GM18867 (cell line): ENCODE measurements around the gene MAN1B1.
A peak's percentile ranks its signal among the peaks of the same experiment; 100 is the strongest.
"Not testable (repeated sequence)": the region's sequence is repeated elsewhere in the genome, so short reads cannot be mapped to it uniquely, and the experiment has no call there.

Source experiments
- ATAC-seq: cut with Tn5 transposase; IDR thresholded peaks from one replicate; pipeline ENCODE4 v1.9.1; 2021; ENCODE audit warnings: mild to moderate bottlenecking, moderate library complexity; ENCODE audit not compliant: unreplicated experiment

MAN1B1 gene

DNA sequence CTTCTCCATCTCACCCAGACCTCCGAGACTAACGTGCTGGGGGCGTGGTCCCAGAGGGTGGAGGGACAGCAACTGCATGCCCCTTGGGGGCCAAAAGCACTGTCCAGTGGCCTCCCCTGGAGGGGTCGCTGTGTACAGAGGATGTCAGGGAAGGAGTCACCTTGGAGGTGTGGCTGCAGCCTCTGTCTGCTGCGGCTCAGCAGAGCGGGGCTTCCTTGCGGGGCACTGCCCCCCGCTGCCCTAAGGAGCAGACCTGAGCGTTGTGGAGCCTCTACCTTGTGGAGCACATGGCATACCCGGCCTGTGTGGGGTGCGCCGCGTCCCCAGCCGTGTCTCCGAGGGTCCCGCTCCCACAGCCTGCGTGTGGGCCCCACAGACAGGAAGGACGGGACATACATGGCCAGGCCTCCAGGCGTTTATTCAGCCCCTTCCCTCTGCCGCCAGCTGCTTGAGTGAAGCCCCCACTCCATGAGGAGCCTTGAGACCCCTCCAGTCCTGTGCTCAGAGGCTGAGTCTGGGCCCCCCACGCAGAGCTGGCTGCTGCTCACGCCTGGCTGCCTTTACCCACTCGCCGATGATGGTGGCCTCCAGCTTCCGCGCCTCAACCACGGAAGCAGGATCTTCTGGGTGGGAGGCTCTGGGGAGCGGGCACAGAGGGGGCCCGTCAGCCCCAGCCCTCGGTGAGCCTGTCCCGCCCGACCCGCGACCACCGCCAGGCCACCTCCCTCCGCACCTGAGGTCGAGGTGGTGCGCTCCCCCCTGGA, 23.5 kb downstream of the MAN1B1 start:
- ATAC-seq: no peak

DNA sequence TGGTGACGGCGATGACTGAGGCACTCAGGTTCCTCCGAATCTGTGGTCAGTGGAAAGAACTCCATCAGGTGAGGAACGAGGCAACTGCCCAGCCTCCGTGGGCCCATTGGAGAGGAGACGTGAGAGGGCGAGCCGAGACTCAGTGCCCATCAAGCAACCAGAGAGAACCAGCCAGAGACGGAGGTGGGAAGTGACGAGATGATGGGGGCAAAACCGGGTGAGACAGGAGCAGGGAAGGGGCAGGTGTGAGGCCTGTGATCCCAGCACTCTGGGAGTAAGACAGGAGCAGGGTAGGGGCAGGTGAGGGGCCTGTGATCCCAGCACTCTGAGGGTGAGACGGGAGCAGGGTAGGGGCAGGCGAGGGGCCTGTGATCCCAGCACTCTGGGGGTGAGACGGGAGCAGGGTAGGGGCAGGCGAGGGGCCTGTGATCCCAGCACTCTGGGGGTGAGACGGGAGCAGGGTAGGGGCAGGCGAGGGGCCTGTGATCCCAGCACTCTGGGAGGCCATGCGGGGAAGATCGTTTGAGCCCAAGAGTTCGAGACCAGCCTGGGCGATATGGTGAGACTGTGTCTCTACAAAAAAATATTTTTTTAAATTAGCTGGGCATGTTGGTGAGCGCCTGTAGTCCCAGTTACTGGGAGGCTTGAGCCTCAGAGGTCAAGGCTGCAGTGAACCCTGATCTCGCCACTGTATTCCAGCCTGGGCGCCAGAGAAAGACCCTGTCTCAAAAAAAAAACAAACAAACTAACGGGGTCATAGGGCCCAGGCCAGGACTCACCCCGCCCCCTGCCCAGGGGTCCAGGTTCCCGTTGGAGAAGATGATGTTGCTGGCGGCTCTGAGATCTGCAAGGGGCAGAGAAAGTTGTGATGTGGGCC, 24.4 kb downstream of the MAN1B1 start:
- no peak for ATAC-seq

DNA sequence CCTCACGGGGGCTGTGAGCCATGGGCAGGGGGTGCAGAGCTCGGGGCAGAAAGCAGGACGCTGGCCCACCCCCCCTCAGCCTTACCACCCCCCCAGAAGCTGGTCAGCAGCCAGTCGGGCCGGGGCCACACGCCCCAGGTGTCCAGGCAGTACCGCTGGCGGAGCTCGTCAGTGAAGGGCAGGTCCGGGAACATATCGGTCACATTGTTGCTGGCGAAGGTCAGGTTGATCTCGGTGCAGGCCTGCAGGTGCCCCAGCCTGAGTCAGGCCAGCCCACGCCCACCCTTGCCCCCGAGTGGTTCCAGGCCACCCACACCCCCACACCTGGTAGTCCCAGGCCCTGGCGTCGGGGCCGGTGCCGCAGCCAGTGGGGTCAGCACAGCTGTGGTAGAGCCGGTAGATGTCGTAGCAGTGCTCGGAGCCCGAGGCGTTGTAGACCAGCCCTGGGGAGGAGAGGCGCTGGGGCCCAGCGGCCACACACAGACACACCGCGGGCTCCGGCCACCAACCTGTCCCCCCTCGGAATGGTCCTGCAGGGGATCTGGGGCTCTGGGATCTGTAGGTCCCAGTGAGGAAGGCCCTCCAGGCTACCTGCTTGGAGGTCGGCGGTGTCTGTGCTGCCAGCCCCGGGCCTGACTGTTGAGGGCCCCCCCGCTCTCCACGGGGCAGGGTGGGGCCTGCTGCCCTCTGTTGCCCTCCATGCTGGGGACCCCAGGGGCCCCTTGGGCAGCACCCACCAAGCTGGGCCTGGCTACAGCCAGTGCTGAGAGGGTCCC, 25.2 kb downstream of the MAN1B1 start:
- no peak for ATAC-seq

DNA sequence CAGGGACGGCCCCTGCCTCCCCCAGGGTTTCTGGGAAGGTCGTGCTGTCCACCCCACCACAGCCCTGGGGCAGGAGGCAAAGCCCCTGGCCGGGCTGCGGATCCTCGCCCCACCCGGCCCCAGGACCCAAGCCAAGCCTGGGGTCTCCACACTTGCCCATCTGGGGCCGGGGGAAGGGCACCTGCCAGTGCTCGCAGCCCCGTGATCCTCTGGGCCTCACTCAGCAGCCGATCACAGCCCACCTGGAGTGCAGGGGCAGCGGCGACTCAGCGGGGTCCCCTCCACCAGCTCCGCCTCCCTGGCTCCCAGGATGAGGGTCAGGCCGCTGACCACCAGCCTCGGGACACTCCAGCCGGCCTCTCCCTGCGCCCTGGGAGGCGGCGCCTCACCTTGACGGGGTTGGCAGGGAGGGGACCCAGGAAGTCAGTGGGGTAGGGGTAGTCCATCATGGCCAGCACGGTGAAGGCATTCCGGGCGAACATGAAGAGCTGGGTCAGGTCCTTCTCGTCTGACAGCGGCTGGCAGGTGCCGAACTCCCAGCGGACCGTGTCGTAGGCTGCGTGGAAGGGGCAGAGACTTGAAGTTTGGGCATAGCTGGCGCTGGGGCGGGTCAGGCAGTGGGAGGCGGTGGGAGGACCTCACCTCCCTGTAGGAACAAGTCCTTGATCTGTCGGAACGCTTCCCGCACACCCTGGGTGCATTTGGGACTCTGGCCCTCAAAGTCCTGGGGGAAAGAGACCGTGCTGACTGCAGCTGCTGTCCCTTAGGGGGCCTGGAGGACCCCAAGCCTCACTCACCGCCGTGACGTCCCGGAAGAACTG, 26.0 kb downstream of the MAN1B1 start:
- ATAC-seq: no peak

DNA sequence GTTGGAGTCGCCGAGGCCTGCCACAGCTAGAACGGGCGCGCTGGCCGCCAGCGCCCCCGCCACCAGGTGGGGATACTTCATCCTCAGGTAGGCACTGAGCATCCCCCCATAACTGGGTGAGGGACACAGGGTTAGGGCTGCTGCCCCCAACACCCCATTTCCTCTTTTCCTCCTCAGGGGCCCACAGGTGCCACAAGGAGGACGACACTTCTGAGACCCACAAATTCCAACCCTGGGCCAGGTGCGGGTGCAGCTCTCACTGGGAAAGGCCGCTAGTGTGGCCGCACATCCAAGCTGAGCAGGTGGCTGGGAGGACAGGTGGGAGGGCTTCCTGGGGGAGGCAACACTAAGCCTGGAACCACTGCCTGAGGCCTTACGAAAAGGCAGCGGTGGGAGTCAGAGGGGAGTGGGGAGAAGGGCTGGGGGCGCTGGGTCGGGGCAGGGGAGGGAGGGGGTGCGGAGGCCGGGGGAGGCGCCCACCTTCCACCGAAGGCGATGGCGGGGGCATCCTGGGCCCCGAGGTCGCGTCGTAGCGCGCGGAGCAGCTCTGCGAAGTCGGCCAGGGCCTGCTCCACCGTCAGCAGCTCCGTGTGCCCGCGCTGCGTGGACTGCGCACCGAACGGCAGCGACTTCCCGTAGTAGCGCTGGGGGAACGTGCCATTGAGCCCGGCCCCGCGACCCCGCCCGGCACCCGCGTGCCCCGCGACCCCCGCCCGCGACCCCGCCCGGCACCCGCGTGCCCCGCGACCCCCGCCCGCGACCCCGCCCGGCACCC, 26.8 kb downstream of the MAN1B1 start:
- ATAC-seq: no peak

DNA sequence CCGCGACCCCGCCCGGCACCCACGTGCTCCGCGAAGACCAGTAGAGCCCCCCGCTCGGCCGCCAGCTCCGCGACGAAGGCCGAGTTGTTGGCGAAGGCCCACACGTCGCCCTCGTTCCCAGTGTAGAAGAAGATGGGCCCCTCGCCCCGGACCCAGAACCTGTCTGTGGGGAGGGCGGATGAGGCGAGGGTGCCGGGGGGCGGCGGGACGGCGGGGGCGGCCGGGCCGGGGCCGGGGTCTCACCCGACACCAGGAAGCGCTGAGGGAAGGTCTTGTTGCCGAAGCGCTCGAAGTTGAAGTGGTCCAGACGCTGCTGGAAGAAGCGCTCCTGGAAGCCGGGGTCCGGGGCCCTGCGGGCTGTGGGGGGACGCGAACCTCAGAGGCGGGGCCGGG, 27.4 kb downstream of the MAN1B1 start:
- ATAC-seq: no peak

DNA sequence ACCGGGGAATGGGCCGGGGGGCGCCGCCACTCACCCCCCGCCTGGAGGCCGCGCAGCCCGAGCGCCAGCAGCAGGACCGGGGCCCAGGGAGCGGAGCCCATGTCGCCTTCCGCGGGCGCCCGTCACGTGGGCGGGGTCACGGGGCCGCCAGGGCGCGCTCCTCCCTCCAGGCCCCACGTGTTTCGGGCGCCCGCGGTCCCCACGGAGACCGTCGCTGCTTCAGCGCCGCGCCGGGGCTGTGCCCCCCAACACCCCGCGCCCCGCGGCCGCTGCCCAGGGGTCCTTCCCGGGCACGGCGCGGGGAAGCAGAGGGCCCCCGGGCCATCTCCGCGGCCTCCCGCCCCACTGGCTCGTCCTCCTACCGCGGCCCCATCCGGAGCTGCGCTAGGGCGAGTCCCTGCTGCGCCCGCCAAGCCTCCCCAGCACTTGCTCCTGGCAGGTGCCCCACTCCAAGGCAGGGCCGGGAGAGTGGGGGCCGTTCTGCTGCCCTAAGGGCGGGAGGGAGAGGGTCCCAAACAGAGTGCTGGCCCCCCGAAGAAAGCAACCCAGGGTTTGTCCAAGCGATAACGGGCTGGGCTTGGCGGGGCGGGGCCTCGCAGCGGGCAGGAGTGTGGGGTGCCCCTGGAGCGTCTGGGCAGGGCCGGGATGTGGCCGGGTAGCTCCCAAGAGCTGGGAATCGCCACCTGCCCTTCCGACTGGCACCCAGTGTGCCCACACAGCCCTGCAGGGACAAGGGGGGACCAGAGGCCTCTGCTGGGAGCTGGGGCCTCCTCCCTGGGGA, 28.0 kb downstream of the MAN1B1 start, which contains the start of gene DPP7:
DPP7 (minus strand) TSS at position 121 of the 781 bp plus-strand sequence; CDS start at position 101, 20 bp downstream.
- peak; percentile 58 for ATAC-seq

DNA sequence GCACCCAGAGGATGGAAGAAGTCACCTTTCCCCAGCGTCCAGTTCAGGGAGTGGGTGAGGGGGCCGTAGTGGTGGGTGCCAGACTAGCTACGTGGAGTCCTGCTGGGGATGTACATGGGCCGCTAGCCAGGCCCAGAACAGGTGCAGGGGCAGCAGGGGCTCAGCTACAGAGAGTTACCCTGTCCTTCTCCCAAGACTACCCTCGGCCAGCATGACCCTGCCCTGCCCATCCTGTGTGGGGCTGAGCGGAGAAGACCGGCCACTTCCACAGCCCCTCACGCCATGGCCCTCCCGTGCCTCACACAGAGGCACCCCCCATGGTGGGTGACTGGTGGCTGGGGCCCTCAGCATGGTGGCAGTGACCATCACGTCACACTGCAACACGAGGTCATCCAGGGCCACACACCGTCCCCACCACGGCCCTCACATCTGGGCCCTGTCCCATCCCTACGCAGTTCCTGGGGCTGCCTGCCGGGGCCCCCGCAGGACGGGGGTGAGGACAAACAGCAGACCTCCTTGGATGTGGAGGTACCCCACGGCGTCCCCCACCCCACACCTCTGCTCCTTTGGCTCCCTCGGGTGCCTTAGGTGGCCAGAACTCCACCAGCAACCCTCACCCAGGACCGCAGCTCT, 28.7 kb downstream of the MAN1B1 start:
- ATAC-seq: no peak

DNA sequence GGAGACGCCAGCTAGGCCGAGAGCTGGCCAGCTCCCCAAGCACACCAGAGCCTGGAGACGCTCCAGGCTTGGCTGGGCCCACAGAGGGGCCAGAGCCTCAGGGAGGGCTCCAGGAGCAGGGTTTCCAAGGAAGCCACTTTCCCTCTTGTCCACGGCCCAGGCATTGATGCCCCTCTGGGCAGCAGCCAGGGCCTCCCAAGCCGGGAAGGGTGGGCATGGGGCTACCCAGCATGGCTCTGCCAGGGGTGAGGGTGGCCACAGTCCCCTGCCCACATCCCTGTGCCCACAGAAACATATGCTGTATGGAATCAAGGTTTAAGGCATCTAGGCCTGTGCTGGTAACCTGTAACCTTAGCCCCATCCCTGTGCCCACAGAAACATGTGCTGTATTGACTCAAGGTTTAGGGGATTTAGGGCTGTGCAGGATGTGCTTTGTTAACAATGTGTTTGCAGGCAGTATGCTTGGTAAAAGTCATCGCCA, 29.3 kb downstream of the MAN1B1 start:
- no peak for ATAC-seq

DNA sequence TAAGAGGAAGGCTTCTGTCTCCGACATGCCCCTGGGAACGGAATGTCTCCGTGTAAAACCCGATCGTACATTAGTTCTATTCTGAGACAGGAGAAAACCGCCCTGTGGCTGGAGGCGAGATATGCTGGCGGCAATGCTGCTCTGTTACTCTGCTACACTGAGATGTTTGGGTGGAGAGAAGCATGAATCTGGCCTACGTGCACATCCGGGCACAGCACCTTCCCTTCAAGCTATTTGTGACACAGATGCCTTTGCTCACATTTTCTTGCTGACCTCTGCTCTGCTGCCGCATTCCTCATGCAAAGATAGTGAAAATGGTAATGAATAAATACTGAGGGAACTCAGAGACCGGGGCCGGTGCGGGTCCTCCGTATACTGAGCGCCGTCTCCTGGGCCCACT, 29.9 kb downstream of the MAN1B1 start:
- no peak for ATAC-seq

DNA sequence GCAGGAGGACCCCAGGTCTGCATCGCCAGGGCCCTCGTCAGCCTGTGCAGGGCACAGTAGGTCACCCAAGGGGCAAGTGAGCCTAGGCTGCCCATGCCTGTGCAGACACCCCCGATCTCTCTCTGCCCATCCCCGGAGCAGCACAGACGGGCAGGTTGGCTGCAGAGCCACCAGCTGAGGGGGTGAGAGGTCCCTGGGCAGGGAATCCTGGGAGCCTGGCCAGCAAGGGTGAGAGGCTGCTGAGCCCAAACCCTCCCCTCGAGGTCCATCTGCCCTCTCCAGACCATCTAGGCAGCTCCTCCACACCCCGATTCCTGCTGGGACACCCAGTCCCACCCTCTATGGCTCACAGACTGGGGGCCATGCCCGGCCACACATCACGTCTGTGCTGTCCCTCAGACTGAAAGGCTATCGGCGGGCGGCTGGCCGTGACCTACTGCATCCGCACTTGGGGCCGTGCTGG, 30.5 kb downstream of the MAN1B1 start:
- ATAC-seq: no peak

DNA sequence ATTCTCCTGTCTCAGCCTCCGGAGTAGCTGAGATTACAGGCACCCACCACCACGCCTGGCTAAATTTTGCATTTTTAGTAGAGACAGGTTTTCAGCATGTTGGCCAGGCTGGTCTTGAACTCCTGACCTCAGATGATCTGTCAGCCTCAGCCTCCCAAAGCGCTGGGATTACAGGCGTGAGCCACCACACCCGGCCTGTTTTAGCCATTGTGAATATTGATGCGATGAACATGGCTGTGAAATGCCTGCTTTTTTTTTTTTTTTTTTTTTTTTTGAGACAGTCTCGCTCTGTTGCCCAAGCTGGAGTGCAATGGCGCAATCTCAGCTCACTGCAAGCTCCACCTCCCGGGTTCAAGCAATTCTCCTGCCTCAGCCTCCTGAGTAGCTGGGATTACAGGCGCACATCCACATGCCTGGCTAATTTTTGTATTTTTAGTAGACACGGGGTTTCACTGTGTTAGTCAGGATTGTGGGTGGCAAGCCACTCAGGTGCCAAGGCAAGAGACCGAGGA, 31.4 kb downstream of the MAN1B1 start:
- ATAC-seq: not testable (repeated sequence)

DNA sequence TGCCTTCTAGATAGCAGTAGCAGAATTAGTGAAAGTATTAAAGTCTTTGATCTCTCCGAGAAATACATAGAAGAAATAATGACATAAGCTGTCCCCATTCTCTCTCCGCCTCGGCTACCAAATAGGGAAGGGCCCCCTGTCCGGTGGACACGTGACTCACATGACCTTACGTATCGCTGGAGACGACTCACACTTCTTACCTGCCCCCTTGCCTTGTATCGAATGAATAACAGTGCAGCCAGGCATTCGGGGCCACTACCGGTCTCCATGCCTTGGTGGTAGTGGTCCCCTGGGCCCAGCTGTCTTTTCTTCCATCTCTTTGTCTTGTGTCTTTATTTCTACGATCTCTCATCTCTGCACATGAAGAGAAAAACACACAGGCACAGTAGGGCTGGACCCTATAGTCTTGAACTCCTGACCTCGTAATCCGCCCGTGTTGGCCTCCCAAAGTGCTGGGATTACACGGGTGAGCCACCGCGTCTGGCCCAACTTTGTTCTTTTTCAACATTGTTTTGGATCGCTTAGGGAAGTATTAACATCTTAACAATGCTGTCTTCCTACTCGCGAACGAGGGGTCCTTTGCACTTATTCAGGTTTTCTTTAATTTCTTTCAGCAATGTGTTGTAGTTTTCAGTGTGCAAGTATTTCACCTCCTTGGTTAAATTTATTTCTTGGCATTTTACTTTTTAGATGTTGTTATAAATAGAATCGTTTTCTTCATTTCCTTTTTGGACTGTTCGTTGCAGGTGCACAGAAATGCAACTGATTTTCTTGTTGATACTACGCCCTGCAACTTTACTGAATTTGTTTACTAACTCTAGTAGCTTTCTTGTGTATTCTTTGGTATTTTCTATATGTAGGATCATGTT, 35.4 kb downstream of the MAN1B1 start:
- ATAC-seq: not testable (repeated sequence)

DNA sequence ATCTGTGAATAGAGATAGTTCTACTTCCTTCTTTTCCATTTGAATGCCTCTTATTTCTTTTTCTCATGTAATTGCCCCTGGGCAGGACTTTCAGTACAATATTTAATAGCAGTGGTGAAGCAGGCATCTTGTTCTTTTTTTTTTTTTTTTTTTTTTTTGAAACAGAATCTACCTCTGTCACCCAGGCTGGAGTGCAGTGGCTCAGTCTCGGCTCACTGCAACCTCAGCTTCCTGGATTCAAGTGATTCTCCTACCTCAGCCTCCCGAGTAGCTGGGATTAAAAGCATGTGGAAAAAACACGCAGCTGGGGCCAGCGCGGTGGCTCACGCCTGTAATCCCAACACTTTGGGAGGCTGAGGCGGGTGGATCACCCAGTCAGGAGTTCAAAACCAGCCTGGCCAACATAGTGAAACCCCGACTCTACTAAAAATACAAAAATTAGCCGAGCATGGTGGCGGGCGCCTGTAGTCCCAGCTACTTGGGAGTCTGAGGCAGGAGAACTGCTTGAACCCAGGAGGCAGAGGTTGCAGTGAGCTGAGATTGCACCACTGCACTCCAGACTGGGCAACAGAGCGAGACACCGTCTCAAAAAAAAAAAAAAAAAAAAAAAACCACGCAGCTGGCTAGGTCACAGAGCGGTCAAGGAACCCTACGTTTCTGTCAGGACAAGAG, 36.1 kb downstream of the MAN1B1 start:
- not testable (repeated sequence) for ATAC-seq

DNA sequence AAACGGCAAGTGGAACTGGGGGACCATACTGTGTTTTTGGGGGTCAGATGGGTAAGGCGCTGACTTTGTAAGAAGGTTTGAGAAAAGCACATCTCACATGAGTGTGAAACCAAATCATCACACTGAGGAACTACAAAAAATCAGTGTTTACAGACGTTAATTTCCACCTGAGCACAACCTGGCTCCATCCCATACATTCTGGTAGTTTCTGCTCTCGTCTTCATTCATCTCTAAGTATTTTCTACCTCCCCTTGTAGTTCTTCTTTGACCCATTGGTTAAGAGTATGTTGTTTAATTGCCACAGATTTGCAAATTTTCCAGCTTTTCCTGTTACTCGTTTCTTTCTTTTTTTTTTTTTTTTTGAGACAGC, 36.7 kb downstream of the MAN1B1 start:
- peak; percentile 39 for ATAC-seq

DNA sequence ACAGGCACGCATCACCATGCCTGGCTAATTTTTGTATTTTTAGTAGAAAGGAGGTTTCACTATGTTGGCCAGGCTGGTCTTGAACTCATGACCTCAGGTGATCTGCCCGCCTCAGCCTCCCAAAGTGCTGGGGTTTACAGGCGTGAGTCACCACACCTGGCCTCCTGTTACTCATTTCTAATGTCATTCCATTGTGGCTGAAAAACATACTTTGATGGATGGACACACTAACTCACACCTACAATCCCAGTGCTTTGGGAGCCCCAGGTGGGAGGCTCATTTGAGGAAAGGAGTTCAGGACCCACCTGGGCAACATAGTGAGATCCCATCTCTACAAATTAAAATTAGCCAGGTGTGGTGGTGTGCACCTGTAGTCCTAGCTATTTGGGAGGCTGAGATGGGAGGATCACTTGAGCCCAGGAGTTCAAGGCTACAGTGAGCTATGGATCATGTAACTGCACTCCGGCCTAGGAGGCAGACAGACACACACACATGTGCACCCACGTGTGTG, 37.2 kb downstream of the MAN1B1 start:
- ATAC-seq: not testable (repeated sequence)
